OCI-LY3 (cell line): ENCODE data around the gene USP3.

Experiments used
- H2AFZ ChIP-seq: fragments of 200-600, 300-600 bp; shearing (Covaris generic); 2 replicates; pipeline ENCODE4 v1.6.0; 2014; ENCODE audit warnings: antibody characterized with exemption, low read depth, low read length
- H3K27ac ChIP-seq: fragments of 200-600, 300-600 bp; sonication (generic); 2 replicates; pipeline ENCODE4 v1.5.1; 2014; ENCODE audit warnings: mild to moderate bottlenecking, low read length, moderate library complexity, mixed read lengths
- H3K27me3 ChIP-seq: fragments of 200-600, 300-600 bp; sonication (generic); 2 replicates; pipeline ENCODE4 v1.6.1; 2014; ENCODE audit warnings: low read depth, low read length, mixed read lengths
- H3K36me3 ChIP-seq: fragments of 200-600, 300-600 bp; sonication (generic); replicated peaks from 2 replicates; pipeline ENCODE3; 2014; ENCODE audit warnings: low read depth, low read length, mixed read lengths
- H3K4me1 ChIP-seq: fragments of 300-600, 200-600 bp; sonication (generic); 2 replicates; pipeline ENCODE4 v1.6.1; 2014; ENCODE audit warnings: low read length, mixed read lengths
- H3K4me2 ChIP-seq: fragments of 200-600, 300-600 bp; sonication (generic); 2 replicates; pipeline ENCODE4 v1.6.1; 2014; ENCODE audit warnings: low read length, mixed read lengths
- H3K4me3 ChIP-seq: fragments of 300-600, 200-600 bp; sonication (generic); 2 replicates; pipeline ENCODE4 v1.5.1; 2014; ENCODE audit warnings: antibody characterized with exemption, mild to moderate bottlenecking, low read length, moderate library complexity
- H3K79me2 ChIP-seq: fragments of 300-600, 200-600 bp; shearing (Covaris generic); 2 replicates; pipeline ENCODE4 v1.6.1; 2014; ENCODE audit warnings: mild to moderate bottlenecking, low read length, mixed read lengths
- H3K9ac ChIP-seq: fragments of 300-600, 200-600 bp; shearing (Covaris generic); 2 replicates; pipeline ENCODE4 v1.6.0; 2014; ENCODE audit warnings: mild to moderate bottlenecking, low read length, moderate library complexity
- H3K9me3 ChIP-seq: fragments of 200-600, 300-600 bp; shearing (Covaris generic); 2 replicates; pipeline ENCODE4 v1.6.1; 2014; ENCODE audit warnings: low read length, mixed read lengths; ENCODE audit not compliant: insufficient read depth
- H4K20me1 ChIP-seq: fragments of 200-600, 300-600 bp; sonication (generic); 2 replicates; pipeline ENCODE4 v1.6.1; 2016; ENCODE audit warnings: low read length, mixed read lengths; ENCODE audit not compliant: insufficient read depth
- CTCF ChIP-seq: fragments of 200-600, 300-600 bp; sonication (generic); IDR thresholded peaks from 2 replicates; pipeline ENCODE4 v1.5.1; 2014; ENCODE audit warnings: antibody characterized with exemption, low read length, low read depth
- EZH2phosphoT487 ChIP-seq: fragments of 200-600 bp; shearing (Covaris generic); IDR thresholded peaks from 2 replicates; pipeline ENCODE4 v1.6.1; 2018; ENCODE audit warnings: antibody characterized with exemption, mixed run types, low read depth

The USP3 gene

GRCh38 chr15:63482874-63483323, 21.5 kb upstream of the USP3 start:
- Histone ChIP-seq H3K36me3 (no peaks in the 10 kb centered on the region), H3K9me3 (no peaks in the 10 kb centered on the region), H3K4me2 (peak overlapping the region; percentile 76; the same call in 1 of the 2 replicates), H2AFZ (no peak overlapping the region), H3K4me3 (no peak overlapping the region), H3K79me2 (no peaks in the 10 kb centered on the region), H4K20me1 (no peaks in the 10 kb centered on the region), H3K27me3 (no peaks in the 10 kb centered on the region), H3K27ac (peak overlapping the region; percentile 88), H3K4me1 (peaks cover 94% of the 10 kb centered on the region), H3K9ac (0 out of 2 replicates have a peak overlapping the region, but pooled peaks have one; percentile 2)
- TF ChIP-seq EZH2phosphoT487 = no peak
- no peak for TF ChIP-seq CTCF

DNA sequence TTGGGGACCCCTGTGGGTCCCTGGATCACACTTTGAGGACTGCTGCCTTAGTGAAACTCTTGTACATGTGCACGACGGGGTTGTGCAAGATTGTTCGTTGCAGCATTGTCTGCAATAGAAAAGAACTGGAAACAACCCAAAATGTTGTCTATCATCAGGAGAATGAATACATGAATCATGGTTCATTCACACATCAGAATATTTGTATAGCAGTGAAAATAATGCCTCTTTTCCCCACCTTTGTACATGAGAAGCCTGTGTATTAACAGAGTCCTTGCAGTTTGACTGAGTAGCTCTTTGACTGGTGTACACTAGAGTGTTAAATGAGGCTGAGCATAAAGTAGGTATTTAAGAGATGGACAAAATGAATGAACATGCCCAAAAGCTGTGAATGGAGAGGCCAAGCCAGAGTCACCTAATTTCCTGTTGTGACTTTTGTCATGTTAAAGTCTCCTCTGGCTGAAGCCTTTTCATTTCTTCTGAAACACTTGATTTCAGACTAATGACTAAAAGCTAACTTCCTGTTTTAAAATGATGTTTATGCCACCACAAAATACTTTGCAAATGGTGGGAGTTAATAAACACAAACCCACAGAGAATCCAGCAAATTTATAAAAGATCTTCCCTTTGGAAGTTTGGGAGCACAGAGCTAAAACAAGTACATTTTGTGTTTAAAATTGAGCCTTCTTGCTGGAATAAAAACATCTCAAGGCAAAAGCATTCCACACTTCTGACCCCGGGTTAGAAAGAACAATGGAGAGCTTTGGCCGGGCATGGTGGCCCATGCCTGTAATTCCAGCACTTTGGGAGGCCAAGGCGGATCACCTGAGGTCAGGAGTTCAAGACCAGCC, 20.6 kb upstream of the USP3 start:
- Histone ChIP-seq H4K20me1 (no peaks in the 10 kb centered on the region), H3K9me3 (no peaks in the 10 kb centered on the region), H3K4me2 (peak overlapping the region; percentile 76), H3K4me3 (peak overlapping the region; percentile 52), H2AFZ (no peak overlapping the region), H3K36me3 (no peaks in the 10 kb centered on the region), H3K79me2 (no peaks in the 10 kb centered on the region), H3K4me1 (peaks cover 87% of the 10 kb centered on the region), H3K27me3 (no peaks in the 10 kb centered on the region), H3K27ac (peak overlapping the region; percentile 88), H3K9ac (peak overlapping the region; percentile 51)
- TF ChIP-seq EZH2phosphoT487 (no peak), CTCF (no peak)

DNA sequence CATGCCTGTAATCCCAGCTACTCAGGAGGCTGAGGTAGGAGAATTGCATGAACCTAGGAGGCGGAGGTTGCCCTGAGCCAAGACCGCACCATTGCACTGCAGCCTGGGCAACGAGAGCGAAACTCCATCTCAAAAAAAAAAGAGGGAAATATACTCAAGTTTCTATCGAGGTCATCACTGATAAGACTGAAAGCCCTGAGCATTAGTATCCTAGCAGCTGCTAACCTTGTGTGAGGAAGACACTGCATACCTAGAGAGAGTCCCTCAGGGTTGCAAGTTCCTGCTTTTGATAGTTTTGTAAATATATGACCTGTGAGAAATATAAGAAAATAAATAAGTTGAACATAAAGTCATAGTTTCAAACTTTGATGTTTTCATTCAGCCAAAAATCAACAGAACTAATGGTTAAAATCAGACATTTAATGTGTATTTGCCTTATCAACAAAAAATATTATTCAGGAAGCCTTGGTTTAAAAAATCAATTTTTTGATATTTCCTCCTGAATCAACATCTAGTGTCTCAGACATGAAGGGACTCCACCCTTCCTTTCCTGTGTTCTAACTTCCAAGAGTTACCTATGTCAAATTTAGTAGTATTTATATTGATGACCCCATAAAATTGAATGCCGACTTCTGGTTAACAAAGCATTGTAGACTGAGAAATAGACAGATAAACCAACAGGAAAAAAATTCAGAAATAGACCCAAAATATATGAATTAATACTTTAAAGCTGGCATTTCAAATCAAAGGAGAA, 19.8 kb upstream of the USP3 start:
- Histone ChIP-seq H3K36me3 (no peaks in the 10 kb centered on the region), H3K27ac (peak overlapping the region; percentile 88), H3K4me1 (peaks cover 82% of the 10 kb centered on the region), H3K4me2 (peak overlapping the region; percentile 76), H4K20me1 (no peaks in the 10 kb centered on the region), H2AFZ (no peak overlapping the region), H3K79me2 (no peaks in the 10 kb centered on the region), H3K4me3 (peak overlapping the region; percentile 52), H3K9me3 (no peaks in the 10 kb centered on the region), H3K9ac (peak overlapping the region; percentile 51; the same call in 1 of the 2 replicates), H3K27me3 (no peaks in the 10 kb centered on the region)
- TF ChIP-seq CTCF = no peak
- no peak for TF ChIP-seq EZH2phosphoT487
